ENCODE results near the gene ZCCHC10. TPM values are rescaled to one million over a fixed set of nuclear protein-coding genes. Genes with fewer than 3 reads are reported as not detected.

Gene ZCCHC10
- total and polyA plus RNA-seq, 10 of the 15 experiments (the other 5 are each of a cell fraction or from before 2014, with no cell fraction given) = 16.8 to 117 (median 53.5) TPM

DNA sequence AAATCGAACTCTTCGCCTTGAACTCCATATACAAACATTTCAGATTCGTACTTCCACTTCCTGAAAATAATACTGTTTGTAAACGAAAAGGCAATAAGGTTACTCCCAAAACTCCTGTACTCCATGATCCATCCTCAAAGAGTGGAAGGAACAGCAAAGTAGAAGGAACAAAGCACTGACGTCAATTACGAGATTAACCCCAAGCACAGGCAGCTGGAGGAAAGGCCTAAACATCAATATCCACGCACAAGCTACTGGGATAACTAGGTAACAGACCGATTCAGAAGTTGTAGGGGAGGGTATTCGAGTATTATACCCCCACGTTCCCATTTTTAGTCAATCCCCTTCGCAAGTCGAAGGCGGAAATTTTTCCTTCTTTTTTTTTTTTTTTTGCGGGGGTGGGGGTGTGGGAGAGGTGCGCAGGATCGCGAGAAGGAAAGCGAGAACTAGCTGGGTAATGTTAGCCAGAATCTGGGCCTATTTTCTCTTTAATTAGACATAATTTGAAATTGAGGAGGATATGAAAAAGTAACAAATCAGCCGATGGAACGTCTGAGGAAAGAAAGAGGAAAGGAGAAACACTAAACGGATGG, 63.8 kb downstream of the ZCCHC10 start (continued):
- TF ChIP-seq, protein P1, sequence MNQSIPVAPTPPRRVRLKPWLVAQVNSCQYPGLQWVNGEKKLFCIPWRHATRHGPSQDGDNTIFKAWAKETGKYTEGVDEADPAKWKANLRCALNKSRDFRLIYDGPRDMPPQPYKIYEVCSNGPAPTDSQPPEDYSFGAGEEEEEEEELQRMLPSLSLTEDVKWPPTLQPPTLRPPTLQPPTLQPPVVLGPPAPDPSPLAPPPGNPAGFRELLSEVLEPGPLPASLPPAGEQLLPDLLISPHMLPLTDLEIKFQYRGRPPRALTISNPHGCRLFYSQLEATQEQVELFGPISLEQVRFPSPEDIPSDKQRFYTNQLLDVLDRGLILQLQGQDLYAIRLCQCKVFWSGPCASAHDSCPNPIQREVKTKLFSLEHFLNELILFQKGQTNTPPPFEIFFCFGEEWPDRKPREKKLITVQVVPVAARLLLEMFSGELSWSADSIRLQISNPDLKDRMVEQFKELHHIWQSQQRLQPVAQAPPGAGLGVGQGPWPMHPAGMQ (IDR thresholded peaks at IDR 0.05; ENCODE audit: borderline replicate concordance) = no peak
- TF ChIP-seq TAF1 (IDR thresholded peaks at IDR 0.05; ENCODE audit: borderline replicate concordance, low read depth, low read length) (no peak), SMAD1 (IDR thresholded peaks at IDR 0.05; ENCODE audit: low read depth, partially characterized antibody) (peak; percentile 39), YBX1 (IDR thresholded peaks at IDR 0.05) (no peak), MYB (IDR thresholded peaks at IDR 0.05; ENCODE audit: borderline replicate concordance, low read depth, low read length) (no peak), EZH2 (IDR thresholded peaks at IDR 0.05; ENCODE audit: borderline replicate concordance, control insufficient read depth, low read depth, low read length) (no peak), MXI1 (IDR thresholded peaks at IDR 0.05; ENCODE audit: low read depth, low read length) (0 out of 2 replicates have a peak, but pooled peaks have one; percentile 29), GABPA (IDR thresholded peaks at IDR 0.05; ENCODE audit: low read depth) (no peak), E4F1 (IDR thresholded peaks at IDR 0.05; ENCODE audit: borderline replicate concordance, partially characterized antibody) (no peak), ZZZ3 (IDR thresholded peaks at IDR 0.05; ENCODE audit: control insufficient read depth, insufficient read length, low read depth) (no peak), SPI1 (IDR thresholded peaks at IDR 0.05; ENCODE audit: borderline replicate concordance, insufficient read depth, low read depth, low read length) (peak; percentile 68; the same call in 1 of the 2 replicates), CREM (IDR thresholded peaks at IDR 0.05; ENCODE audit: low read depth) (0 out of 2 replicates have a peak, but pooled peaks have one; percentile 38), FOS (IDR thresholded peaks at IDR 0.05; ENCODE audit: borderline replicate concordance, extremely low read depth, insufficient read length) (no peak), GATAD2B (conservative IDR thresholded peaks at IDR 0.05; ENCODE audit: low read depth) (no peak), ZSCAN29 (IDR thresholded peaks at IDR 0.05) (no peak), POU2F2 (IDR thresholded peaks at IDR 0.05; ENCODE audit: borderline replicate concordance, low read depth, low read length) (no peak)
- TF ChIP-seq, protein P2, sequence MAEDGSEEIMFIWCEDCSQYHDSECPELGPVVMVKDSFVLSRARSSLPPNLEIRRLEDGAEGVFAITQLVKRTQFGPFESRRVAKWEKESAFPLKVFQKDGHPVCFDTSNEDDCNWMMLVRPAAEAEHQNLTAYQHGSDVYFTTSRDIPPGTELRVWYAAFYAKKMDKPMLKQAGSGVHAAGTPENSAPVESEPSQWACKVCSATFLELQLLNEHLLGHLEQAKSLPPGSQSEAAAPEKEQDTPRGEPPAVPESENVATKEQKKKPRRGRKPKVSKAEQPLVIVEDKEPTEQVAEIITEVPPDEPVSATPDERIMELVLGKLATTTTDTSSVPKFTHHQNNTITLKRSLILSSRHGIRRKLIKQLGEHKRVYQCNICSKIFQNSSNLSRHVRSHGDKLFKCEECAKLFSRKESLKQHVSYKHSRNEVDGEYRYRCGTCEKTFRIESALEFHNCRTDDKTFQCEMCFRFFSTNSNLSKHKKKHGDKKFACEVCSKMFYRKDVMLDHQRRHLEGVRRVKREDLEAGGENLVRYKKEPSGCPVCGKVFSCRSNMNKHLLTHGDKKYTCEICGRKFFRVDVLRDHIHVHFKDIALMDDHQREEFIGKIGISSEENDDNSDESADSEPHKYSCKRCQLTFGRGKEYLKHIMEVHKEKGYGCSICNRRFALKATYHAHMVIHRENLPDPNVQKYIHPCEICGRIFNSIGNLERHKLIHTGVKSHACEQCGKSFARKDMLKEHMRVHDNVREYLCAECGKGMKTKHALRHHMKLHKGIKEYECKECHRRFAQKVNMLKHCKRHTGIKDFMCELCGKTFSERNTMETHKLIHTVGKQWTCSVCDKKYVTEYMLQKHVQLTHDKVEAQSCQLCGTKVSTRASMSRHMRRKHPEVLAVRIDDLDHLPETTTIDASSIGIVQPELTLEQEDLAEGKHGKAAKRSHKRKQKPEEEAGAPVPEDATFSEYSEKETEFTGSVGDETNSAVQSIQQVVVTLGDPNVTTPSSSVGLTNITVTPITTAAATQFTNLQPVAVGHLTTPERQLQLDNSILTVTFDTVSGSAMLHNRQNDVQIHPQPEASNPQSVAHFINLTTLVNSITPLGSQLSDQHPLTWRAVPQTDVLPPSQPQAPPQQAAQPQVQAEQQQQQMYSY (CRISPR knock-in tag; IDR thresholded peaks at IDR 0.05) = no peak
- TF ChIP-seq, protein P3, sequence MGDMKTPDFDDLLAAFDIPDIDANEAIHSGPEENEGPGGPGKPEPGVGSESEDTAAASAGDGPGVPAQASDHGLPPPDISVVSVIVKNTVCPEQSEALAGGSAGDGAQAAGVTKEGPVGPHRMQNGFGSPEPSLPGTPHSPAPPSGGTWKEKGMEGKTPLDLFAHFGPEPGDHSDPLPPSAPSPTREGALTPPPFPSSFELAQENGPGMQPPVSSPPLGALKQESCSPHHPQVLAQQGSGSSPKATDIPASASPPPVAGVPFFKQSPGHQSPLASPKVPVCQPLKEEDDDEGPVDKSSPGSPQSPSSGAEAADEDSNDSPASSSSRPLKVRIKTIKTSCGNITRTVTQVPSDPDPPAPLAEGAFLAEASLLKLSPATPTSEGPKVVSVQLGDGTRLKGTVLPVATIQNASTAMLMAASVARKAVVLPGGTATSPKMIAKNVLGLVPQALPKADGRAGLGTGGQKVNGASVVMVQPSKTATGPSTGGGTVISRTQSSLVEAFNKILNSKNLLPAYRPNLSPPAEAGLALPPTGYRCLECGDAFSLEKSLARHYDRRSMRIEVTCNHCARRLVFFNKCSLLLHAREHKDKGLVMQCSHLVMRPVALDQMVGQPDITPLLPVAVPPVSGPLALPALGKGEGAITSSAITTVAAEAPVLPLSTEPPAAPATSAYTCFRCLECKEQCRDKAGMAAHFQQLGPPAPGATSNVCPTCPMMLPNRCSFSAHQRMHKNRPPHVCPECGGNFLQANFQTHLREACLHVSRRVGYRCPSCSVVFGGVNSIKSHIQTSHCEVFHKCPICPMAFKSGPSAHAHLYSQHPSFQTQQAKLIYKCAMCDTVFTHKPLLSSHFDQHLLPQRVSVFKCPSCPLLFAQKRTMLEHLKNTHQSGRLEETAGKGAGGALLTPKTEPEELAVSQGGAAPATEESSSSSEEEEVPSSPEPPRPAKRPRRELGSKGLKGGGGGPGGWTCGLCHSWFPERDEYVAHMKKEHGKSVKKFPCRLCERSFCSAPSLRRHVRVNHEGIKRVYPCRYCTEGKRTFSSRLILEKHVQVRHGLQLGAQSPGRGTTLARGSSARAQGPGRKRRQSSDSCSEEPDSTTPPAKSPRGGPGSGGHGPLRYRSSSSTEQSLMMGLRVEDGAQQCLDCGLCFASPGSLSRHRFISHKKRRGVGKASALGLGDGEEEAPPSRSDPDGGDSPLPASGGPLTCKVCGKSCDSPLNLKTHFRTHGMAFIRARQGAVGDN (IDR thresholded peaks at IDR 0.05) = no peak
